Mesodermal cell (in vitro differentiated cells): ENCODE results near the gene DOC2B.
"Not testable (repeated sequence)": the region's sequence is repeated elsewhere in the genome, so short reads cannot be mapped to it uniquely, and the experiment has no call there.

ENCODE experiments used
- H3K27ac ChIP-seq: 2 replicates; pipeline ENCODE4 v1.7.0; 2013; ENCODE audit warnings: mild to moderate bottlenecking, low read depth, low read length, moderate library complexity; ENCODE audit not compliant: severe bottlenecking
- H3K36me3 ChIP-seq: 2 replicates; pipeline ENCODE4 v1.7.1; 2013; ENCODE audit warnings: mild to moderate bottlenecking, low read length, moderate library complexity; ENCODE audit not compliant: control insufficient read depth, insufficient read depth
- H3K4me1 ChIP-seq: one replicate; pipeline ENCODE4 v1.7.1; 2013; ENCODE audit warnings: mild to moderate bottlenecking, low read length; ENCODE audit not compliant: insufficient read depth, control insufficient read depth, poor library complexity, severe bottlenecking
- H3K4me3 ChIP-seq: 2 replicates; pipeline ENCODE4 v1.7.0; 2013; ENCODE audit warnings: low read length, control low read depth, mild to moderate bottlenecking; ENCODE audit not compliant: insufficient read depth, poor library complexity, severe bottlenecking; ENCODE audit errors: extremely low read depth
- H3K9me3 ChIP-seq: 2 replicates; pipeline ENCODE4 v1.7.1; 2013; ENCODE audit warnings: mild to moderate bottlenecking, low read length, moderate library complexity; ENCODE audit not compliant: control insufficient read depth
- WGBS, 2 experiments: methylation state at CpG; one replicate each; pipeline ENCODE4 v1.1.5; 2013; ENCODE audit warnings: missing lambda C conversion rate in 2 of 2; ENCODE audit not compliant: insufficient coverage in 2 of 2; 5-methylcytosine and 5-hydroxymethylcytosine counted together

The DOC2B gene

DNA sequence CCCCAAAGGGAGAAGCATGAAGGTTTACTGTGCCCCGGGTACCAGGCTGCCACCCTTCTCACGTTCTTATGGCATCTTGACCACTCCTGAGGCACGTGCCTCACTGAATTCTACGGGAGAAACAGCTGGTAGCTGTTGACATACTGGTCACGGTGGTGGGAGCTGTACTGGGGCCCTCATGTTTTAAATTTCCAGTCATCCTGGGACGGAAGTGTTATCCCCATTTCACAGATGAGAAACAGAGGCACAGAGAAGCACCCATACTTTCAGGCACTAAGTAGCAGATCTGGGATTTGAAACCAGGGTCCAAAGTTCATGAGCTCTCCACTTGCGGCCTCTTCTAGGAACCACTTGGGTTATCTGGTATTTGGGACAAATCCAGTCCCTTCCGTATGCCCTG is 26.3 kb upstream of the DOC2B start:
- Histone ChIP-seq H3K9me3 (no peaks in the 10 kb centered on the region), H3K36me3 (peaks cover 3% of the 10 kb centered on the region), H3K4me1 (no peaks in the 10 kb centered on the region), H3K27ac (no peak overlapping the region), H3K4me3 (no peak overlapping the region)
- 89 to 93% methylated on average over 6 of the region's 8 CpGs for WGBS, 2 experiments

GRCh38 chr17:206941-207560 is 25.6 kb upstream of the DOC2B start:
- Histone ChIP-seq H3K27ac (no peak overlapping the region), H3K36me3 (no peaks in the 10 kb centered on the region), H3K9me3 (no peaks in the 10 kb centered on the region), H3K4me1 (no peaks in the 10 kb centered on the region), H3K4me3 (no peak overlapping the region)
- 86 to 89% methylated on average over 33 to 35 of the region's 37 CpGs for WGBS, 2 experiments

GRCh38 chr17:206484-206883 is 25.0 kb upstream of the DOC2B start:
- not testable (repeated sequence) for H3K4me3 ChIP-seq, H3K4me1 ChIP-seq, H3K9me3 ChIP-seq, H3K36me3 ChIP-seq, H3K27ac ChIP-seq
- 90 to 96% methylated on average over 23 to 26 of the region's 27 CpGs for WGBS, 2 experiments

GRCh38 chr17:205817-206216 is 24.4 kb upstream of the DOC2B start:
- H3K4me3 ChIP-seq = no peak overlapping the region
- no peaks in the 10 kb centered on the region for H3K4me1 ChIP-seq
- WGBS, 2 experiments = 100% methylated on average over 2 to 4 of the region's 6 CpGs
- no peaks in the 10 kb centered on the region for H3K9me3 ChIP-seq
- no peaks in the 10 kb centered on the region for H3K36me3 ChIP-seq
- H3K27ac ChIP-seq = no peak overlapping the region

DNA sequence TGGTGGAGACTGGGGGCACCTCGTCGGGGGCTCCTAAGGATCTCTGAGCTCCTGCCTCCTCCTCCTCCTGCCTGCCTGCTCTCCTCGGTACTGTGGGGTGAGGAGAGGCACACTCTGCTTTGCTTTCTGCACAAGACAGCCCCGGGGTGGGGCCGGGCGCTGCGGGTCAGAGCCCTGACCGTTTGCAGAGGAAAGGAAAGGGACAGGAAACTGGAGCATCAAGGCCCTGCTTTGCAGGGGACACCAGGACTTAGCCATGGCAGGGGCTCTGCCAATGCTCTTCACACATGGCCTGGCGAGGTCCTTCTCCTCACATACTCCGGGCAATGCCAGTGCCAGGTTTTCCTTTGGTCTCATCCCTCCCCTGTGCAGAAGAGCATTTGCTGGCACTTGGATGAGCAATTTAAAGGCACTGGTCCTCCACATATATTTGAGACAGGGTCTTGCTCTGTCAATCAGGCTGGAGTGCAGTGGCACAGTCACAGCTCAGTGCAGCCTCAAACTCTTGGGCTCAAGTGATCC is 23.8 kb upstream of the DOC2B start:
- no peak overlapping the region for H3K4me3 ChIP-seq
- no peaks in the 10 kb centered on the region for H3K36me3 ChIP-seq
- no peak overlapping the region for H3K27ac ChIP-seq
- no peaks in the 10 kb centered on the region for H3K9me3 ChIP-seq
- no peaks in the 10 kb centered on the region for H3K4me1 ChIP-seq
- WGBS, 2 experiments = 63 to 69% methylated on average over 6 to 10 of the region's 10 CpGs

DNA sequence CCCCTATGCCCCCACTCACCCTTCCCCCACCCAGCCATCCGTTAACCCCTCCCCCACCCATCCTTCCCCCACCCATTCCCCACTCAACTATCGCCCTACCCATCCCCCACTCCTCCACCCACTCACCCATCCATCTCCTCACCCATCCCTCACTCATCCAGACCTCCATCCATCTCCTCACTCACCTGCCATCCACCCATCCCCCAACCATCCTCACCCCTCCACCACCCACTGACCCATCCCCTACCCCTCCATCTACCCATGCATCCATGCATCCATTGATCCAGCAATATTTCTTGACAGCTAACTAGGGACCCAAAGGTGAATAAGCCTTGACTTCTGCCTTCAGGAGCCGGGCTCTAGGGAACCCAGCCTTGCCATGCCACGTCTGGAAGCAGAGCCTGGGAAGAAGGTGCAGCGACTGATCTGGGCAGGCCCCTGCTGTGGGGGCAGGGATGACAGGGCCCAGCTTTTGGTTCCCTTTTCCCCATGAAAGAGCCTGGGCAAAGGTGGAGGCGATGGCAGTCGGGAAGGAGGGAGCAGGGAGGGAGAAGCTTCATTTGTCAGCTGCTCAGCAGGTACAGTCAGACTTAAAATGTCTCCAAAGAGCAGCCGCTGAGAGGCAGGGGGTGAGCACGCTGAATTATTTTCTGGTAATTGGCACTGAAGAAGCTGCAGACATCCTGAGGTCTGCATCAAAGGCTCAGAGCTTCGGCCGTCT is 23.1 kb upstream of the DOC2B start:
- H3K27ac ChIP-seq = no peak overlapping the region
- 67 to 72% methylated on average over 9 to 10 of the region's 11 CpGs for WGBS, 2 experiments
- H3K4me3 ChIP-seq = no peak overlapping the region
- no peaks in the 10 kb centered on the region for H3K36me3 ChIP-seq
- H3K9me3 ChIP-seq = no peaks in the 10 kb centered on the region
- H3K4me1 ChIP-seq = no peaks in the 10 kb centered on the region

DNA sequence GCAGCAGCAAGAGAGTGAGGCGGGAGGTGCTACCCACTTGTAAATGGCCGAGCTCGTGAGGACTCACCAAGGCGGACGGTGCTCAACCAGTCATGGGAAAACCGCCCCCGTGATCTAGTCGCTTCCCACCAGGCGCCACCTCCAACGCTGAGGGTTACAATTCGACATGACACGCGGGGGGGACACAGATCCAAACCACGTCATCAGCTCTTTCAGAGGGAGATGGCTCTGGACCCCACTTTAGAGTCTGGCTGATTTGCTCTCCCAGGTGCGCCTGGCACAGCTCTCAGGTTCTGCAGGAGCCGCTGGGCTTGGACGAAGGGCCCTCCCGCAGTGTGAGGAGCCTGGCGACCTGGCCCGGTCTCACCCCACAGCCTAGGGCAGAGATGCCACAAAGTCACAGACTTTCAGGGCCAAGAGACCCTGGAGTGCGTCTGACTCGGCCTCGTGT is 21.1 kb upstream of the DOC2B start:
- Histone ChIP-seq H3K9me3 (no peaks in the 10 kb centered on the region), H3K27ac (no peak overlapping the region), H3K36me3 (no peaks in the 10 kb centered on the region), H3K4me1 (peaks cover 7% of the 10 kb centered on the region), H3K4me3 (no peak overlapping the region)
- WGBS, 2 experiments = 85 to 89% methylated on average over 22 to 23 of the region's 23 CpGs

DNA sequence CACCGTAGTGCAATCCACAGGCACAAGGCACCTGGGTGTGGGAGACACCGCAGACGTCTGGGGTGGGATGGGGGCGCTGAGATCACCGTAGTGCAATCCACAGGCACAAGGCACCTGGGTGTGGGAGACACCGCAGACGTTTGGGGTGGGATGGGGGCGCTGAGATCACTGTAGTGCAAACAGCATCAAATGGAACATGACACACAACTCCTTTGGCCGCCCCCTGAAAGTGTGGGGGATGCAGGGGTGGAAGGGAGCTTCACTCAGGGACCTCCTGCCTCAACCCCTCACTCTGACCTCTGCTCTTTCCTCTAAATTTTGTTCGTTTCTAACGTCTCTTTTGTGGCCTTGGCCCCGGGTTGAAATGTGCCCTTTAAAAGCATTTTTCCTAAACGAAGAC is 20.3 kb upstream of the DOC2B start:
- not testable (repeated sequence) for H3K9me3 ChIP-seq, H3K4me1 ChIP-seq, H3K36me3 ChIP-seq, H3K27ac ChIP-seq, H3K4me3 ChIP-seq
- 77 to 78% methylated on average over 5 to 7 of the region's 13 CpGs for WGBS, 2 experiments

DNA sequence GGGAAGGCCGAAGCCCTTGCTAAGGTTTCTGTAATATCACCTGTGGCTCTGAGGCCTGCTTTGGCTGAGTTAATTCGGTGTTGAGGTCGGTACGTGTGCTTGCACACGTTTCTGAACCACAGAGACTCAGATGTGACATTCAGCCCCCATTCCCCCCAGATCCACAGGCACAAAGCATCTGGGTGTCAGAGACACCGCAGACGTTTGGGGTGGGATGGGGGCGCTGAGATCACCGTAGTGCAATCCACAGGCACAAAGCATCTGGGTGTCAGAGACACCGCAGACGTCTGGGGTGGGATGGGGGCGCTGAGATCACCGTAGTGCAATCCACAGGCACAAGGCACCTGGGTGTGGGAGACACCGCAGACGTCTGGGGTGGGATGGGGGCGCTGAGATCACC is 19.8 kb upstream of the DOC2B start:
- not testable (repeated sequence) for H3K4me1 ChIP-seq, H3K27ac ChIP-seq, H3K9me3 ChIP-seq, H3K4me3 ChIP-seq, H3K36me3 ChIP-seq
- WGBS, 2 experiments = 100% methylated on average over 1 to 5 of the region's 16 CpGs

GRCh38 chr17:200586-200985 is 19.1 kb upstream of the DOC2B start:
- WGBS, 2 experiments = 68 to 75% methylated on average over 7 to 10 of the region's 10 CpGs

More at GRCh38 chr17:200586-200985, 19.1 kb upstream of the DOC2B start:
- Histone ChIP-seq H3K27ac (no peak overlapping the region), H3K4me3 (no peak overlapping the region), H3K4me1 (peaks cover 7% of the 10 kb centered on the region), H3K36me3 (no peaks in the 10 kb centered on the region), H3K9me3 (no peaks in the 10 kb centered on the region)
